ENCODE measurements around the gene PHF21A.

The PHF21A gene

DNA sequence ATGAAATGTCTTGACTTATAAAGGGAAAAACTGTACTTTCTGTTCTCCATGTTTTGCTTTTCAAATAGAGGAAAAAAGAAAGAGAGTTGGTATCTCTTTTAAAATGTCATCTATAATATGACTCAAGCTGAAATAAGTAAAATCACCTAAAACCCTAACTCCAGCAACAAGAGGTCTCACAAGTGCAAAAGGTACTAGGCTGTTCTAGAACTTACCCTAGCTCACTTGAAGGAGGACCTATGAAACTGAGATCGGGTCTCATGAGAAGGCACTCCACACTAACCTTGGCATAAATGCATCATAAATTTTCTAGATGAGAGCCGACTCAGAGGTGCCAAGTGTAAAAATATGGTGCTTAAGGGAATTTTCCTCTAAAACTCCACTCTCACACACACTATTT lies 63.8 kb downstream of the PHF21A start:
- Histone ChIP-seq H3K4me2 (ENCODE audit: low read length) (no peak overlapping the region), H3K36me3 (ENCODE audit: control insufficient read depth, insufficient read depth, low read length) (no peaks in the 10 kb centered on the region), H3K4me1 (peaks cover 17% of the 10 kb centered on the region), H3K9me3 (ENCODE audit: control insufficient read depth, low read length) (no peaks in the 10 kb centered on the region), H2AFZ (no peak overlapping the region), H3K4me3 (ENCODE audit: low read depth, low read length) (no peak overlapping the region), H3K9ac (no peak overlapping the region), H3K27ac (no peak overlapping the region), H3K27me3 (ENCODE audit: control insufficient read depth, insufficient read depth, low read length) (no peaks in the 10 kb centered on the region), H3K79me2 (peaks cover 6% of the 10 kb centered on the region)
- TF ChIP-seq, protein P1, sequence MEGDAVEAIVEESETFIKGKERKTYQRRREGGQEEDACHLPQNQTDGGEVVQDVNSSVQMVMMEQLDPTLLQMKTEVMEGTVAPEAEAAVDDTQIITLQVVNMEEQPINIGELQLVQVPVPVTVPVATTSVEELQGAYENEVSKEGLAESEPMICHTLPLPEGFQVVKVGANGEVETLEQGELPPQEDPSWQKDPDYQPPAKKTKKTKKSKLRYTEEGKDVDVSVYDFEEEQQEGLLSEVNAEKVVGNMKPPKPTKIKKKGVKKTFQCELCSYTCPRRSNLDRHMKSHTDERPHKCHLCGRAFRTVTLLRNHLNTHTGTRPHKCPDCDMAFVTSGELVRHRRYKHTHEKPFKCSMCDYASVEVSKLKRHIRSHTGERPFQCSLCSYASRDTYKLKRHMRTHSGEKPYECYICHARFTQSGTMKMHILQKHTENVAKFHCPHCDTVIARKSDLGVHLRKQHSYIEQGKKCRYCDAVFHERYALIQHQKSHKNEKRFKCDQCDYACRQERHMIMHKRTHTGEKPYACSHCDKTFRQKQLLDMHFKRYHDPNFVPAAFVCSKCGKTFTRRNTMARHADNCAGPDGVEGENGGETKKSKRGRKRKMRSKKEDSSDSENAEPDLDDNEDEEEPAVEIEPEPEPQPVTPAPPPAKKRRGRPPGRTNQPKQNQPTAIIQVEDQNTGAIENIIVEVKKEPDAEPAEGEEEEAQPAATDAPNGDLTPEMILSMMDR (IDR thresholded peaks at IDR 0.05), result no peak

DNA sequence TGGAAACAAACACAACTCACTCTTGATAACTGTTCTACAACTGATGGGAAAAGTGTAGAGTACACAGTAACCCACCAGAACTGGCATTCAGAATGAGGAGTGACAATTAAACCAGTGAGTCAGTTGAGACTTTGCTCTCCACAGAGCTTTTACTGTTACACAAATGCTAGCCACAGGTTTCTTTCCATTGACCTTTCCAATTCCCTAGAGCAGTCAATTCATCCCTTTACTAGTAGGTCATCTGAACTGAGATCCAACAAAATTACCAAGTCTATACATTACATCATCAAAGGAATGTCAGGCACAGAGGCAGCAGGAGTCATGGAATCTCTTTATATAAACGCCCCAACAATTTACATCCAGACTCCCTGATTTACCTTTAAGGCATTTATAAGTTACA lies 65.9 kb downstream of the PHF21A start:
- H3K4me1 ChIP-seq, result peaks cover 25% of the 10 kb centered on the region

DNA sequence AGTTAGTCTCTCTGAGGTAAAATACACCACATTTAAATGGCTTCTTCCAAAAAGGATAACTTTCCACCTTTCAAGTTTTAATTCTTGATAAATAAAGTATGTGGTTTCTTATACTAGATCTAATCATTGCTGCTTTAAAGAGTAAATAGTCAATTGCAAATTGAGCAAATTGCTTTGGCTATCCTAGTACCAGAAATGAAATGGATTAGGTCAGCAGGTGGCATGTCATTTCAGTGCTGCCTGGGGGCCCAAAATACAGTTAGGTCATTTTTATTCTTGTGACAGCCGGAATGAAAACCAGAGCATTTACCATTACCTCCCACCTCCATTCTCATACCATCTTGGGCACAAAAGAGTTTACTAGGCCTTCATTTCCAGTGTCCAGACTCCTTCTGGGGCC lies 70.2 kb downstream of the PHF21A start:
- Histone ChIP-seq H3K4me2 (ENCODE audit: low read length) (no peak overlapping the region), H3K9ac (no peak overlapping the region), H3K4me3 (ENCODE audit: low read depth, low read length) (no peak overlapping the region), H3K27ac (peak overlapping the region; percentile 68), H3K4me1 (peaks cover 31% of the 10 kb centered on the region), H3K9me3 (ENCODE audit: control insufficient read depth, low read length) (no peaks in the 10 kb centered on the region), H3K79me2 (peaks cover 2% of the 10 kb centered on the region), H3K36me3 (ENCODE audit: control insufficient read depth, insufficient read depth, low read length) (no peaks in the 10 kb centered on the region), H2AFZ (no peak overlapping the region), H3K27me3 (ENCODE audit: control insufficient read depth, insufficient read depth, low read length) (no peaks in the 10 kb centered on the region)
- TF ChIP-seq, protein P1 (IDR thresholded peaks at IDR 0.05), result no peak

More for the DNA sequence above, 65.9 kb downstream of the PHF21A start:
- no peaks in the 10 kb centered on the region for H3K36me3 ChIP-seq (ENCODE audit: control insufficient read depth, insufficient read depth, low read length)
- no peaks in the 10 kb centered on the region for H3K9me3 ChIP-seq (ENCODE audit: control insufficient read depth, low read length)
- no peak overlapping the region for H2AFZ ChIP-seq
- TF ChIP-seq, protein P1 (IDR thresholded peaks at IDR 0.05), result no peak
- peaks cover 2% of the 10 kb centered on the region for H3K79me2 ChIP-seq
- H3K27me3 ChIP-seq (ENCODE audit: control insufficient read depth, insufficient read depth, low read length), result no peaks in the 10 kb centered on the region
- H3K4me2 ChIP-seq (ENCODE audit: low read length), result no peak overlapping the region
- no peak overlapping the region for H3K9ac ChIP-seq
- no peak overlapping the region for H3K27ac ChIP-seq
- H3K4me3 ChIP-seq (ENCODE audit: low read depth, low read length), result no peak overlapping the region

DNA sequence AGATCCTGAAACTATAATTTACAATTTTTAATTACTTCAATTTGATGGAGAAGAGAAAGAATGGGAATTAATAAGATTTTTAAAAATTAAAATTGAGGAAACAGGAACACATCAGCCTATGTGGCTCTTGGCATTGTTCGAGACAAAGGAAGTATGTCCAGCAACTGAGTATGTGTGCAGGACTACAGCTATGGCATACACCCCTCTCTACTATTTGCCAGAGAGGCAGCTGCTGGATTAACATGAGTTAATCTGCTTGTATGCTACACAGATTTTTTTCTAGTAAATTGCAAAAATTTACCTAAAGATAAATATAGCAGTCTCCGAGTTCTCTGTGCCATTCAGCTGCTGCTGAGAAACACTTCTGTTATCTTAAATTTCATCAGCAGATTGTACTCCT lies 70.6 kb downstream of the PHF21A start:
- no peaks in the 10 kb centered on the region for H3K9me3 ChIP-seq (ENCODE audit: control insufficient read depth, low read length)
- H3K36me3 ChIP-seq (ENCODE audit: control insufficient read depth, insufficient read depth, low read length), result no peaks in the 10 kb centered on the region
- peaks cover 34% of the 10 kb centered on the region for H3K4me1 ChIP-seq
- H3K27ac ChIP-seq, result peak overlapping the region; percentile 68
- TF ChIP-seq, protein P1 (IDR thresholded peaks at IDR 0.05), result no peak
- H2AFZ ChIP-seq, result no peak overlapping the region
- H3K4me2 ChIP-seq (ENCODE audit: low read length), result no peak overlapping the region
- H3K9ac ChIP-seq, result no peak overlapping the region
- no peaks in the 10 kb centered on the region for H3K27me3 ChIP-seq (ENCODE audit: control insufficient read depth, insufficient read depth, low read length)
- H3K4me3 ChIP-seq (ENCODE audit: low read depth, low read length), result no peak overlapping the region
- H3K79me2 ChIP-seq, result peaks cover 3% of the 10 kb centered on the region

DNA sequence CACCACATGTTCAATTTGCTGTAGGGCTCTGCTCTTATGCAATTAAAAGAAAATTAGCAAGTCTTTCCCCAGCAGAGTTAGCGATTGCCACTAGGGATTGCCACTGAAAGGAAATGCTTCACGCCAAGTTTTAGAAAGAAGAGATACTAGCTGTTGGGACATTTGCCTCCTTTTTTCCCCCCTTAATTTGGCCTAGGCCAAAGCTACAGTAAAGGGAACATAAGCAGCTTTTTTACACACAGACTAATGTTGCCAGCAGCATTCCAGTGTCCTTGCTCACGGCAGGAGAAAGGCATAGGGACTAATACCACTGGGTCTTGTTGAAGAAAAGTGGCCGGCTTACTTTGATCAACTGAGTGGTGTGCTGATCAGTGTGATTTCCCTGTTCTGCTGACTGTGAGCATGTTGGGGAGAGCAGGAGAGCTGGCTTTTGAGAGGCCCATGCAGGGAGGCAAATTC lies 71.2 kb downstream of the PHF21A start:
- H3K4me1 ChIP-seq, result peaks cover 38% of the 10 kb centered on the region
- no peaks in the 10 kb centered on the region for H3K27me3 ChIP-seq (ENCODE audit: control insufficient read depth, insufficient read depth, low read length)
- H3K4me2 ChIP-seq (ENCODE audit: low read length), result no peak overlapping the region
- H3K9me3 ChIP-seq (ENCODE audit: control insufficient read depth, low read length), result no peaks in the 10 kb centered on the region
- H2AFZ ChIP-seq, result no peak overlapping the region
- peak overlapping the region; percentile 68 for H3K27ac ChIP-seq
- no peaks in the 10 kb centered on the region for H3K36me3 ChIP-seq (ENCODE audit: control insufficient read depth, insufficient read depth, low read length)
- no peak overlapping the region for H3K4me3 ChIP-seq (ENCODE audit: low read depth, low read length)
- no peak overlapping the region for H3K9ac ChIP-seq
- TF ChIP-seq, protein P1 (IDR thresholded peaks at IDR 0.05), result no peak
- H3K79me2 ChIP-seq, result peaks cover 2% of the 10 kb centered on the region
